Stimulated activated CD8-positive, alpha-beta memory T cell treated with anti-CD3 and anti-CD28 coated beads, Interleukin-7, amount 100 ng/mL, for 1 hour (primary cell): Measurements from ENCODE around the gene SLC2A4RG.
"Not testable (repeated sequence)": the region's sequence is repeated elsewhere in the genome, so short reads cannot be mapped to it uniquely, and the experiment has no call there.

ENCODE experiments used
- DNase-seq, 2 donors: peaks; one replicate each; pipeline ENCODE4 v3.0.0-alpha.2; 2020; ENCODE audit warnings: low read depth in 2 of 2

The SLC2A4RG gene

GRCh38 chr20:63712191-63712590 lies 27.4 kb upstream of the SLC2A4RG start:
- DNase-seq: no peak

- no peak for DNase-seq
These were observed 24.7 kb upstream of the SLC2A4RG start for GRCh38 chr20:63714858-63715257.

- DNase-seq: no peak
These were observed 20.6 kb upstream of the SLC2A4RG start for GRCh38 chr20:63718996-63719395.

- not testable (repeated sequence) for DNase-seq
These were observed 16.5 kb upstream of the SLC2A4RG start for GRCh38 chr20:63722967-63723622.

GRCh38 chr20:63730189-63730733 lies 9.3 kb upstream of the SLC2A4RG start:
- DNase-seq: not testable (repeated sequence)

- DNase-seq: no peak
These were observed 8.2 kb upstream of the SLC2A4RG start for GRCh38 chr20:63731410-63731809.

- no peak for DNase-seq
These were observed 7.2 kb upstream of the SLC2A4RG start for GRCh38 chr20:63732118-63733095.

- DNase-seq: no peak
These were observed 6.5 kb upstream of the SLC2A4RG start for GRCh38 chr20:63733117-63733516.

GRCh38 chr20:63733579-63734081 lies 5.9 kb upstream of the SLC2A4RG start:
- DNase-seq: no peak

- DNase-seq: no peak
These were observed 5.2 kb upstream of the SLC2A4RG start for GRCh38 chr20:63734111-63734945.

GRCh38 chr20:63734946-63735858 lies 4.4 kb upstream of the SLC2A4RG start:
- no peak for DNase-seq

GRCh38 chr20:63735859-63736718 lies 3.5 kb upstream of the SLC2A4RG start, which contains the start of gene LIME1:
TSS of gene LIME1 (plus strand) at chr20:63736664. CDS start at chr20:63737550, 886 bp downstream.
- DNase-seq: peak; percentile 46 to 56

GRCh38 chr20:63736893-63737694 lies 2.5 kb upstream of the SLC2A4RG start:
- DNase-seq: peak; percentile 29 to 36

- DNase-seq: no peak
These were observed 2.0 kb upstream of the SLC2A4RG start for GRCh38 chr20:63737695-63737944.

- no peak for DNase-seq
These were observed 1.5 kb upstream of the SLC2A4RG start for GRCh38 chr20:63737945-63738686.

GRCh38 chr20:63738687-63739129 lies 868 bp upstream of the SLC2A4RG start:
- no peak for DNase-seq

GRCh38 chr20:63740070-63740626 lies 572 bp downstream of the SLC2A4RG start:
- DNase-seq: no peak
